Endothelial cell of umbilical vein (primary cell): ENCODE measurements around the gene GSDMA. TPM values are rescaled to one million over a fixed set of nuclear protein-coding genes. Genes with fewer than 3 reads are reported as not detected.

Source experiments
- BruUV-seq: library from RNA; stranded (reverse); fragments of 400-500 nt; replicated peaks from 2 replicates; lab custom pipeline; 2021; lab: Mats Ljungman, UMichigan
- CTCF ChIA-PET: fragments of 300-600, 350-600 bp; sonication (Branson Sonifier 250); formaldehyde crosslinking; loops from one replicate; lab custom pipeline; 2021; ENCODE audit warnings: antibody characterized with exemption, inconsistent platforms; lab: Charles Lee
- POLR2A ChIA-PET: fragments of 300-600, 350-600 bp; sonication (Branson Sonifier 250); formaldehyde crosslinking; loops from one replicate; lab custom pipeline; 2021; ENCODE audit warnings: antibody characterized with exemption, inconsistent platforms; lab: Charles Lee
- DNase-seq: peaks from one replicate; pipeline ENCODE4 v3.0.0-alpha.2; 2011; ENCODE audit warnings: low read depth, low spot score
- FAIRE-seq: peaks from 2 replicates; lab custom pipeline; 2011; peaks lifted over from hg19 to GRCh38; lab: Jason Lieb, UNC
- H2AFZ ChIP-seq: 2 replicates; pipeline ENCODE4 v1.6.0; 2012; ENCODE audit warnings: low read depth, low read length, control low read depth, inconsistent platforms
- H3K27ac ChIP-seq: 2 replicates; pipeline ENCODE4 v1.5.1; 2011; ENCODE audit warnings: low read depth, mild to moderate bottlenecking, control low read depth, low read length, moderate library complexity; ENCODE audit not compliant: insufficient read depth
- H3K27me3 ChIP-seq, 2 experiments: 2 replicates each; pipeline versions ENCODE4 v1.6.0 to v1.6.1; 2011; ENCODE audit warnings: low read length in 2 of 2, mixed read lengths in 1 of 2; ENCODE audit not compliant: control insufficient read depth in 2 of 2, insufficient read depth in 2 of 2
- H3K36me3 ChIP-seq, 2 experiments: 2 replicates in 1 of 2; 3 replicates in 1 of 2; pipeline ENCODE4 v1.5.1; 2011; ENCODE audit warnings: low read length in 2 of 2, mild to moderate bottlenecking in 1 of 2, moderate library complexity in 1 of 2; ENCODE audit not compliant: control insufficient read depth in 2 of 2, insufficient read depth in 2 of 2; ENCODE audit errors: extremely low read depth in 1 of 2
- H3K4me1 ChIP-seq: 3 replicates; pipeline ENCODE4 v1.5.1; 2011; ENCODE audit warnings: mild to moderate bottlenecking, low read length; ENCODE audit not compliant: control insufficient read depth, insufficient read depth; ENCODE audit errors: extremely low read depth
- H3K4me2 ChIP-seq: 2 replicates; pipeline ENCODE4 v1.6.1; 2011; ENCODE audit warnings: low read length, control low read depth, mixed read lengths; ENCODE audit not compliant: insufficient read depth
- H3K4me3 ChIP-seq, 3 experiments: fragments of 200-600 bp in 1 of 3; sonication (generic), shearing (Covaris generic) in 1 of 3; replicated peaks in 1 of 3; 2 replicates each; pipeline ENCODE4 v1.5.1; 2011 to 2016; ENCODE audit warnings: control low read depth in 3 of 3, low read length in 3 of 3, mild to moderate bottlenecking in 2 of 3, inconsistent platforms in 1 of 3, low read depth in 1 of 3, moderate library complexity in 1 of 3; ENCODE audit not compliant: insufficient read depth in 1 of 3
- H3K79me2 ChIP-seq: 2 replicates; pipeline ENCODE4 v1.6.0; 2012; ENCODE audit warnings: low read length, inconsistent platforms; ENCODE audit not compliant: control insufficient read depth, insufficient read depth
- H3K9ac ChIP-seq: replicated peaks from 2 replicates; pipeline ENCODE3; 2011; ENCODE audit warnings: low read length, control low read depth; ENCODE audit not compliant: insufficient read depth; ENCODE audit errors: extremely low read depth
- H3K9me1 ChIP-seq: replicated peaks from 3 replicates; pipeline ENCODE4 v1.6.0; 2011; ENCODE audit warnings: mild to moderate bottlenecking, low read length; ENCODE audit not compliant: control insufficient read depth, insufficient read depth; ENCODE audit errors: extremely low read depth
- H3K9me3 ChIP-seq: replicated peaks from 2 replicates; pipeline ENCODE4 v1.5.1; 2012; ENCODE audit warnings: low read length, inconsistent platforms; ENCODE audit not compliant: control insufficient read depth, insufficient read depth
- H4K20me1 ChIP-seq: replicated peaks from 2 replicates; pipeline ENCODE3; 2011; ENCODE audit warnings: mild to moderate bottlenecking, low read length; ENCODE audit not compliant: control insufficient read depth, insufficient read depth; ENCODE audit errors: extremely low read depth
- CTCF ChIP-seq, 2 donors: IDR thresholded peaks; 1 replicate in 1 of 2; 2 replicates in 1 of 2; pipeline ENCODE4 v1.5.1; 2011; ENCODE audit warnings: low read length in 2 of 2, mild to moderate bottlenecking in 2 of 2, moderate library complexity in 2 of 2, control low read depth in 1 of 2, inconsistent platforms in 1 of 2, low read depth in 1 of 2; ENCODE audit not compliant: insufficient read depth in 1 of 2; ENCODE audit errors: extremely low read depth in 1 of 2
- EZH2 ChIP-seq: IDR thresholded peaks from 2 replicates; pipeline ENCODE4 v1.6.1; 2012; ENCODE audit warnings: borderline replicate concordance, low read depth, mild to moderate bottlenecking, moderate library complexity, low read length, inconsistent platforms; ENCODE audit not compliant: severe bottlenecking
- FOS ChIP-seq: IDR thresholded peaks from 2 replicates; pipeline ENCODE4 v1.6.1; 2011; ENCODE audit warnings: mild to moderate bottlenecking, low read length, moderate library complexity, borderline replicate concordance; ENCODE audit not compliant: insufficient read depth
- GATA2 ChIP-seq: IDR thresholded peaks from 2 replicates; pipeline ENCODE4 v1.7.0; 2011; ENCODE audit warnings: low read depth, mild to moderate bottlenecking, moderate library complexity, mixed read lengths, low read length; ENCODE audit not compliant: insufficient read length, insufficient read depth
- JUN ChIP-seq: IDR thresholded peaks from 2 replicates; pipeline ENCODE4 v1.6.1; 2011; ENCODE audit warnings: borderline replicate concordance, low read depth; ENCODE audit not compliant: insufficient read length, insufficient read depth
- MAX ChIP-seq: IDR thresholded peaks from 2 replicates; pipeline ENCODE4 v1.6.1; 2011; ENCODE audit not compliant: insufficient read depth, insufficient read length
- MYC ChIP-seq: IDR thresholded peaks from one replicate; pipeline ENCODE4 v1.6.1; 2011; ENCODE audit warnings: mild to moderate bottlenecking, low read depth, low read length
- POLR2A ChIP-seq: IDR thresholded peaks from 2 replicates; pipeline ENCODE4 v1.6.1; 2012; ENCODE audit warnings: low read depth, mild to moderate bottlenecking, control low read depth, low read length
- POLR2AphosphoS5 ChIP-seq: IDR thresholded peaks from 2 replicates; pipeline ENCODE4 v1.6.1; 2012; ENCODE audit warnings: low read depth, mild to moderate bottlenecking, control low read depth, low read length, moderate library complexity; ENCODE audit not compliant: insufficient read depth
- dilution Hi-C: fragments of 300-500 bp; cut with MboI; formaldehyde crosslinking; loops from one replicate; pipeline ENCODE4 v1.15.0; 2019; ENCODE audit warnings: low sequenced_read_pairs; ENCODE audit not compliant: extremely low pct_ligation_motif_present
- intact Hi-C: fragments of 100-400 bp; cut with micrococcal nuclease; formaldehyde crosslinking; loops from one replicate; pipeline ENCODE4 v1.10.0; 2022
- polyA plus RNA-seq, 4 experiments: library from polyadenylated mRNA; depleted of rRNA in 3 of 4; stranded (reverse) in 3 of 4; unstranded in 1 of 4; fragments of >200 nt; gene quantifications; 2 replicates each; pipeline versions ENCODE4 v1.2.1 to v1.2.3, GENCODE V29; 2011 to 2012; ENCODE audit warnings: missing spikeins in 1 of 4
- total RNA-seq: library from RNA; stranded (reverse); gene quantifications from 2 replicates; pipeline ENCODE4 v1.2.3, GENCODE V29; 2021

Gene GSDMA
- total and polyA plus RNA-seq, 2 donors (not counting 3 experiments of a cell fraction or from before 2014, with no cell fraction given): not detected

GRCh38 chr17:39981766-39982375 is 19.1 kb downstream of the GSDMA start:
- H3K79me2 ChIP-seq: peaks cover 24% of the 10 kb centered on the region
- peak overlapping the region; percentile 99 for H3K9ac ChIP-seq
- peak overlapping the region; percentile 87 for H3K27ac ChIP-seq
- dilution Hi-C loops (no loop called here), intact Hi-C loops (loop anchor here (2.0 kb wide), 2 partner anchors 45 to 55 kb away; partner anchors contain the start of genes LRRC3C and ORMDL3)
- H3K4me3 ChIP-seq: peak overlapping the region; percentile 84 to 100 (median 87)
- POLR2A ChIA-PET: no interaction called here
- H3K27me3 ChIP-seq: peaks cover 4 to 12% of the 10 kb centered on the region in 2 experiments
- H3K4me1 ChIP-seq: peaks cover 21% of the 10 kb centered on the region
- TF ChIP-seq MYC (no peak), FOS (no peak), POLR2AphosphoS5 (no peak), CTCF (IDR thresholded peaks at IDR 0.05; ENCODE audit: extremely low read depth in 1 of 2, insufficient read depth in 1 of 2, low read depth in 1 of 2, low read length in 2 of 2) (no peak), JUN (no peak), EZH2 (no peak), POLR2A (no peak), MAX (no peak), GATA2 (no peak)
- peak; percentile 26 for DNase-seq
- no peaks in the 10 kb centered on the region for H4K20me1 ChIP-seq
- H3K9me1 ChIP-seq: no peaks in the 10 kb centered on the region
- CTCF ChIA-PET: interaction anchor here (0.7 to 7.2 kb wide), 5 partner anchors 13 to 747 kb away, joined by 3 to 108 read pairs (median 5); no protein-coding TSS in a partner anchor
- no peaks in the 10 kb centered on the region for H3K9me3 ChIP-seq
- H2AFZ ChIP-seq: no peak overlapping the region
- BruUV-seq: TSS peak; percentile 45
- peak overlapping the region; percentile 98 for H3K4me2 ChIP-seq
- no peak for FAIRE-seq
- H3K36me3 ChIP-seq: peaks cover 15 to 19% of the 10 kb centered on the region in 2 experiments
